A549 treated with AZD9567 at 1 μM for 4 hours (cell line): ENCODE data around the gene MYOG. TPM values are rescaled to one million over a fixed set of nuclear protein-coding genes. Genes with fewer than 3 reads are reported as not detected.

Experiments used
- total RNA-seq: library from RNA; stranded (reverse); fragments of 200-300 nt; extraction: Qiagen RNA extraction; gene quantifications from 5 replicates; pipeline ENCODE4 v1.2.3, GENCODE V29; 2022; ENCODE audit not compliant: insufficient read depth

The MYOG gene
- not detected in 5 replicates for total RNA-seq

GRCh38 chr1:203085528-203086406 is at the start of gene MYOG:
MYOG (minus strand) TSS chr1:203086012; CDS start chr1:203085961, 51 bp downstream.

GRCh38 chr1:203127666-203128430 is 42.0 kb upstream of the MYOG start, which contains the start of gene ADORA1:
ADORA1 (plus strand) TSS chr1:203127726; CDS start chr1:203128842, 1,116 bp downstream.

Other genes with a start within 250 kb of the MYOG start
- 14.8 to 18.0 TPM (median 16.3 TPM) in 5 replicates for gene RABIF, start 196.9 kb downstream of the MYOG start, total RNA-seq
- 18.6 to 21.2 TPM (median 20.0 TPM) in 5 replicates for gene KLHL12, start 158.8 kb downstream of the MYOG start, total RNA-seq
- gene ADIPOR1, start 127.7 kb downstream of the MYOG start, total RNA-seq = 60.7 to 74.3 TPM (median 63.5 TPM) in 5 replicates
- 21.7 to 27.0 TPM (median 22.7 TPM) in 5 replicates for gene CYB5R1, start 118.8 kb downstream of the MYOG start, total RNA-seq
- 46.9 to 62.0 TPM (median 51.1 TPM) in 5 replicates for gene TMEM183A, start 78.6 kb downstream of the MYOG start, total RNA-seq
- gene PPFIA4, start 59.5 kb downstream of the MYOG start, total RNA-seq = 0.15 to 1.00 TPM (median 0.49 TPM) in 4 of 5 replicates, not detected in the other
- 0.41 to 0.55 TPM (median 0.46 TPM) in 4 of 5 replicates, not detected in the other for gene ADORA1, start 41.7 kb upstream of the MYOG start, total RNA-seq
- not detected in 5 replicates for gene MYBPH, start 89.8 kb upstream of the MYOG start, total RNA-seq
- not detected in 5 replicates for gene CHI3L1, start 100.7 kb upstream of the MYOG start, total RNA-seq
- gene CHIT1, start 143.7 kb upstream of the MYOG start, total RNA-seq = not detected in 5 replicates
- gene BTG2, start 219.5 kb upstream of the MYOG start, total RNA-seq = 11.0 to 19.0 TPM (median 17.0 TPM) in 5 replicates